Measurements from ENCODE around the gene ZRANB1. TPM values are rescaled to one million over a fixed set of nuclear protein-coding genes. Genes with fewer than 3 reads are reported as not detected.
A peak's percentile ranks its signal among the peaks of the same experiment; 100 is the strongest.

ZRANB1 gene
- total RNA-seq, 6 donors from 2014 or later: 14.6 to 35.4 (median 17.1) TPM

- Histone ChIP-seq H3K27ac (no peak overlapping the region), H3K4me1 (peaks cover 7 to 15% (median 9%) of the 10 kb centered on the region in 4 donors), H3K9me3 (no peaks in the 10 kb centered on the region), H3K4me3 (no peak overlapping the region), H3K36me3 (peaks cover 0 to 10% (median 0%) of the 10 kb centered on the region in 4 donors), H3K27me3 (no peaks in the 10 kb centered on the region)
- DNase-seq (no peak), ATAC-seq (ENCODE audit: low FRiP score in 2 of 2) (no peak)
- no peak for TF ChIP-seq EP300 (IDR thresholded peaks at IDR 0.05)
- 93 to 95% methylated on average over 3 of the region's 3 CpGs for WGBS, 2 donors
Observed at GRCh38 chr10:124928545-124928944, 13.4 kb upstream of the ZRANB1 start.

- Histone ChIP-seq H3K27me3 (no peaks in the 10 kb centered on the region), H3K4me1 (peaks cover 6 to 14% (median 11%) of the 10 kb centered on the region in 4 donors), H3K27ac (no peak overlapping the region), H3K36me3 (no peaks in the 10 kb centered on the region), H3K9me3 (no peaks in the 10 kb centered on the region), H3K4me3 (no peak overlapping the region)
- 83% methylated on average over 2 of the region's 2 CpGs for WGBS, 2 donors
- DNase-seq (no peak), ATAC-seq (ENCODE audit: low FRiP score in 2 of 2) (no peak)
- TF ChIP-seq CTCF (IDR thresholded peaks at IDR 0.05) (no peak), POLR2A (IDR thresholded peaks at IDR 0.05) (no peak), POLR2AphosphoS5 (IDR thresholded peaks at IDR 0.05) (no peak), EP300 (IDR thresholded peaks at IDR 0.05) (no peak)
Observed at GRCh38 chr10:124935946-124936345, 6.0 kb upstream of the ZRANB1 start.

GRCh38 chr10:124936813-124937212 lies 5.1 kb upstream of the ZRANB1 start:
- no peak overlapping the region for H3K4me3 ChIP-seq
- no peaks in the 10 kb centered on the region for H3K27me3 ChIP-seq
- peaks cover 6 to 19% (median 12%) of the 10 kb centered on the region in 4 donors for H3K4me1 ChIP-seq
- 83 to 87% methylated on average over 7 of the region's 7 CpGs for WGBS, 2 donors
- ATAC-seq (ENCODE audit: low FRiP score in 2 of 2): no peak
- H3K27ac ChIP-seq: no peak overlapping the region
- peak in 1 of 2 donors; percentile 70 for DNase-seq
- no peaks in the 10 kb centered on the region for H3K9me3 ChIP-seq
- TF ChIP-seq POLR2AphosphoS5 (IDR thresholded peaks at IDR 0.05) (no peak), POLR2A (IDR thresholded peaks at IDR 0.05) (no peak), CTCF (IDR thresholded peaks at IDR 0.05) (no peak), EP300 (IDR thresholded peaks at IDR 0.05) (no peak)
- no peaks in the 10 kb centered on the region for H3K36me3 ChIP-seq

GRCh38 chr10:124939290-124939689 lies 2.6 kb upstream of the ZRANB1 start:
- no peak overlapping the region for H3K4me3 ChIP-seq
- H3K4me1 ChIP-seq: peaks cover 23 to 42% (median 27%) of the 10 kb centered on the region in 4 donors
- H3K27me3 ChIP-seq: no peaks in the 10 kb centered on the region
- no peak overlapping the region for H3K27ac ChIP-seq
- no peaks in the 10 kb centered on the region for H3K9me3 ChIP-seq
- no peak for DNase-seq
- no peaks in the 10 kb centered on the region for H3K36me3 ChIP-seq
- TF ChIP-seq POLR2AphosphoS5 (IDR thresholded peaks at IDR 0.05) (no peak), EP300 (IDR thresholded peaks at IDR 0.05) (no peak), POLR2A (IDR thresholded peaks at IDR 0.05) (no peak), CTCF (IDR thresholded peaks at IDR 0.05) (no peak)
- ATAC-seq (ENCODE audit: low FRiP score in 2 of 2): no peak
- WGBS, 2 donors: 86 to 95% methylated on average over 1 of the region's 1 CpG

- no peak overlapping the region for H3K4me3 ChIP-seq
- H3K9me3 ChIP-seq: no peaks in the 10 kb centered on the region
- 52 to 60% methylated on average over 11 of the region's 11 CpGs for WGBS, 2 donors
- H3K27ac ChIP-seq: peak overlapping the region in 2 of 4 donors; percentile 3 to 6
- ATAC-seq (ENCODE audit: low FRiP score in 2 of 2) (no peak), DNase-seq (no peak)
- TF ChIP-seq EP300 (IDR thresholded peaks at IDR 0.05) (no peak), POLR2AphosphoS5 (IDR thresholded peaks at IDR 0.05) (no peak), POLR2A (IDR thresholded peaks at IDR 0.05) (no peak), CTCF (IDR thresholded peaks at IDR 0.05) (no peak)
- peaks cover 31 to 53% (median 36%) of the 10 kb centered on the region in 4 donors for H3K4me1 ChIP-seq
- no peaks in the 10 kb centered on the region for H3K36me3 ChIP-seq
- no peaks in the 10 kb centered on the region for H3K27me3 ChIP-seq
Observed at GRCh38 chr10:124942317-124943169, 620 bp downstream of the ZRANB1 start.
